GM13976 (cell line): ENCODE data around the gene RTKN.

ENCODE experiments used
- DNase-seq: peaks from one replicate; pipeline ENCODE4 v3.0.0; 2012; ENCODE audit warnings: low spot score
- in situ Hi-C: fragments of 300-500 bp; cut with MboI; formaldehyde crosslinking; loops from one replicate; pipeline ENCODE4 v1.12.0; 2022; ENCODE audit warnings: low sequenced_read_pairs, mixed read lengths, inconsistent platforms; ENCODE audit not compliant: unreplicated experiment
- TF ChIP-seq, protein P1 (sequence below): IDR thresholded peaks from 2 replicates; pipeline ENCODE4 v1.5.1; 2012; ENCODE audit warnings: borderline replicate concordance, mild to moderate bottlenecking; ENCODE audit not compliant: insufficient read depth; ENCODE audit errors: extremely low read depth, missing control alignments, control extremely low read depth

Gene RTKN

DNA sequence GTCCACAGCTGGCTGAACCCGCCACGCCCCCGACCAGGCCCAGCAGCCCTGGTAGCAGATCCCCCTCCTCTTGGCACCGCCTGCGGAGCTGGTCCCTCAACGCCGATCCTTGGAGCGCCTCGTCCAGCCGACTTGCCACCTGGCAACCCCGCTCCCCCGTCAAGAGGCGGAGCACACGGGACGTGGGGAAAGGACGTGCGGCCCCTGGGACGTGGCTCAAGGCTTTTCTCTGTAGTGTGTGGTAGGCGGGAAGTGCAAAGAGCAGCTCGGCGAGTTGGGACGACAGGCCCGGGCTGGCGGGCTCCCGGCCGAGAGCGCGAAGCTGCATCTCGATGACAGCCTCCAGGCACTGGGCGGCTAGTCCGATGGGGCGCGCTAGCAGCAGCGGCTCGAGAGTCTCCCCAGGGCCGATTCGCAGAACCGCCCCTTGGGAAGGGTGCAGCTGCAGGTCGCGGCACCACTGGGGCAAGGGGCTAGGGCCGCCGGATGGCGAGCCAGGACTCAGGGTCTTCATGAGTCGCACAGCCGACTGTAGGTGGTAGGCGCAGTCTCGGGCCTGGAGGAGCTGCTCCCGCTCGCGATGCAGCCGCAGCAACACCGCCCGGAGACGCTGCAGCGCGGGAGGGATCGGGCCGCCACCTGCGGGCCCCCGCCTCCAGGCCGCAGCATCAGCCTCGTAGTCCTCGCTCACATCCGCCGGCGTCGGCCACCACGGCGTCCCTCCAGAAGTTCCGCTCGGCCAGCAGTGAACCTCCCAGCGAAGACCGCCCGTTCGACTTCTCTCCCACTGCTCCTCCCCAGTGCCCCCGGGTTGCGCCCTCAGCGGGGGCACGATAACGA lies 40.4 kb upstream of the RTKN start:
- TF ChIP-seq, protein P1, sequence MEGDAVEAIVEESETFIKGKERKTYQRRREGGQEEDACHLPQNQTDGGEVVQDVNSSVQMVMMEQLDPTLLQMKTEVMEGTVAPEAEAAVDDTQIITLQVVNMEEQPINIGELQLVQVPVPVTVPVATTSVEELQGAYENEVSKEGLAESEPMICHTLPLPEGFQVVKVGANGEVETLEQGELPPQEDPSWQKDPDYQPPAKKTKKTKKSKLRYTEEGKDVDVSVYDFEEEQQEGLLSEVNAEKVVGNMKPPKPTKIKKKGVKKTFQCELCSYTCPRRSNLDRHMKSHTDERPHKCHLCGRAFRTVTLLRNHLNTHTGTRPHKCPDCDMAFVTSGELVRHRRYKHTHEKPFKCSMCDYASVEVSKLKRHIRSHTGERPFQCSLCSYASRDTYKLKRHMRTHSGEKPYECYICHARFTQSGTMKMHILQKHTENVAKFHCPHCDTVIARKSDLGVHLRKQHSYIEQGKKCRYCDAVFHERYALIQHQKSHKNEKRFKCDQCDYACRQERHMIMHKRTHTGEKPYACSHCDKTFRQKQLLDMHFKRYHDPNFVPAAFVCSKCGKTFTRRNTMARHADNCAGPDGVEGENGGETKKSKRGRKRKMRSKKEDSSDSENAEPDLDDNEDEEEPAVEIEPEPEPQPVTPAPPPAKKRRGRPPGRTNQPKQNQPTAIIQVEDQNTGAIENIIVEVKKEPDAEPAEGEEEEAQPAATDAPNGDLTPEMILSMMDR = no peak
- in situ Hi-C loops = loop anchor here (10.0 to 25.0 kb wide), 2 partner anchors 113 to 380 kb away; no protein-coding TSS in a partner anchor
- DNase-seq = peak; percentile 73

DNA sequence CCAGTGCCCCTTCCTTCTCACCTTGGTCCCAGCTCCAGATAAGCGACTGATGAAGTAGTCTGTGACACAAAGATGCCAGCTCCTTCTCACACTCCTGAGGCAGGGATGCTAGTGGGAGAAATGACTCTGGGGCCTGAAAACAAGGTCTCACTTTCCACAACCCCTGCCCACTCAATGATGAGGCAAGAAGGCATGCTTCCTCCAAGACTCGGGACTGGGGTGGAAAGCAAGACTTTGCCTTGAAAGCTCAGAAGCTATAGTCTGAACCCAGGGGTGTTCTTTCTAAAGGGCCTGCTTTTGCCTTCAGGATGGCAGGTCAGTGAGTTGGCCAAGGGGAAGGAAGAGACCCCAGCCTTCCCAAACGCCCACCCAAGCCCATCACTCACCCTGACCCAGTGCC lies 39.7 kb upstream of the RTKN start:
- in situ Hi-C loops = loop anchor here (10.0 to 25.0 kb wide), 2 partner anchors 113 to 381 kb away; no protein-coding TSS in a partner anchor
- DNase-seq = no peak
- TF ChIP-seq, protein P1 = no peak

DNA sequence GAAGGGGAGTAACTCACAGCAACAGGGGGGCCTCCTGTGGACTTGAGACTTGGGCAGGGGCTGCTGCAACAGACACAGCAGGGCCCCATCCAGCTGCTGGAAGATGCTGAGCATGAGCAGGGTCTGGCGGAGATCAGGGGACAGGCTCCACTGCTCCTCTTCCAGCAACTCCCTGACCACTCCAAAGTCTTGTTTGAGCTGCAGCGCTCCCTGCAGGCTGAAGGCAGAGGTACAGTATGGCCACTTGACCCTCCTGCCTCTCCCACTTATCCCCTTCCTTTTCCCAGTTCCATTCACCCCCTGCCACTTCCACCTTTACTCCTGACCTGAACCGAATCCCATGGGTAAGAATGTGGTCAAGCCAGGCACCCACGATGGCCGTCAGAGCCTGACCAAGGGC lies 33.2 kb upstream of the RTKN start:
- DNase-seq = peak; percentile 11
- in situ Hi-C loops = loop anchor here (25.0 kb wide), 1 partner anchor 387 kb away; no protein-coding TSS in a partner anchor
- TF ChIP-seq, protein P1 = peak; percentile 28

DNA sequence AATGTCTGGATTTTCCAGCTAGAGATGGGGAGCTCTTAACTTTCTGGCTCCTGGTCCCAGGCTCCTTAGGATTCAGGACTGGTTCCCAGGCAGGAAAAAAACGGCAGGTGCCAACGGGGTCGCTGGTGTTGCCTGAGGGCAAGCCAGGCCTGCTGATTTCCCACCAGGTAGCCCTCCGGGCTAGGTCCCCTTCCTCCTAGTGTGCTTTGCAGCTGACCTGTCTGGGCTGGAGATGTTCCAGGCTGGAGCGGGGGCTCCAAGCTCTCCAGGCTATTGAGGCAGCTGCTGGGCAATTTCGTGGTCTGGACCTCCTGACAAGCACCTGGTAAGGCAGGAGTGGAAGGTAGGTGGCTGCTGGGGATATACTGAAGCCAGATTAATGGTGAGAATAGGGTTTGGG lies 32.7 kb upstream of the RTKN start:
- DNase-seq = peak; percentile 8
- TF ChIP-seq, protein P1 = no peak
- in situ Hi-C loops = no loop called here

DNA sequence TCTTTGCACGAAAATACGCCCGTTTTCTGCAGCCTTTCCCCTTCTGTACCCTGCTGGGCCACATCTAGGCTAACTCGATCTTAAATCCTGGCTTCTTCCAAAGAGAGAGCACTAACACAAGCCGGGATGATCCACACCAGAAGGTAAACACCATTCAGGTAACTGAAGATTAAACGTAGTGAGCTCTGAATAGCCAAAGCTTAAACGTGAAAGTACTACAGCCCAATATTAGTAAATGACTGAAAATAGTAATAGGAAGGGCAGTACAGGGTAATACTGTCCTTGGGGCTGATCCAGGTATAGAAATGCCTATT lies 31.2 kb upstream of the RTKN start:
- TF ChIP-seq, protein P1 = no peak
- peak; percentile 24 for DNase-seq
- in situ Hi-C loops = no loop called here

DNA sequence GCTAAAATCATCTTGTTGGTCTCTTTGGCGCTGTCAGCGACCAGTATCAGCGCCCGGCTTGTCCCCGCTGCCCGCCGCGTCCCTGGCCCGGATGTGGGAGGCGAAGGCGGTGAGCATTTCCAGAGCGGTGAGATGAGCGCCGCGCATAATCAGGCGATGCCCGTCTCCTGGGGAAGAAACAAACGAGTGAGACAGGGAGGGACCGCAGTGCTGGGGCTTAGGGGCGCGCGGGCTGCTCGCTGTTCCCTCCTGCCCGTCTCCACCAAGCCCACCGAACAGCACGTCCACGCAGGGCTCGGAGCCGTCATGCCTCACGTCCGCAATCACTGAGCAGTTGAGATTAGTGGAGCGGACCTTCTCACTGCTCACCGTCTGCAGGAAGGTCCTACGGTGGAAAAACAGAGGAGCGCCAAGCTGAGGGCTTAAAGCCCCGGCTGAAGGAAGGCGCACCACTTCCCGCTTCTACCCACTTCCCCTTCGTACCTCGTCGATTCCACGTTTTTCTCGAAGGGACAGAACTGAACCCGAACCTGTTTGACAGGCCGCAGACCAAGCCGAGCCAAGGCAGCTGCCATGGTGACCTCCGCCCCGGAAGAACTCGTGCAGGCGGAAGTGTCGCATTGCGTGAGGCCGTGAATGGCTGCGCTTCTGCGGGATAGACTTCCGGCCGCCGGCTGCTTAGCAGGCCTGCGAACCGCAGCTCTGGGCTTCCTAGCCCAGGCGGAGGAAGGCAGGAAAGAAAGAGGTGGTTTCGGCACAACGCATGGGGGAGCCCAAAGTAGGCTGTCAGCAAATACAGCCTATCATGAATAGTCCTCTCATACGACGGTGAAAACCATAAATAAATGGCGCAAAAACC lies 30.6 kb upstream of the RTKN start, which contains the start of gene MRPL53:
Gene MRPL53 (minus strand): TSS at position 595 of the 859 bp plus-strand sequence. CDS start 20 bp downstream, at position 575.
- DNase-seq = peak; percentile 89
- TF ChIP-seq, protein P1 = no peak
- in situ Hi-C loops = no loop called here
